ENCODE measurements around the gene SAPCD2. TPM values are rescaled to one million over a fixed set of nuclear protein-coding genes. Genes with fewer than 3 reads are reported as not detected.

Gene SAPCD2
- total RNA-seq, 1 donor from 2014 or later = 2.7 TPM

DNA sequence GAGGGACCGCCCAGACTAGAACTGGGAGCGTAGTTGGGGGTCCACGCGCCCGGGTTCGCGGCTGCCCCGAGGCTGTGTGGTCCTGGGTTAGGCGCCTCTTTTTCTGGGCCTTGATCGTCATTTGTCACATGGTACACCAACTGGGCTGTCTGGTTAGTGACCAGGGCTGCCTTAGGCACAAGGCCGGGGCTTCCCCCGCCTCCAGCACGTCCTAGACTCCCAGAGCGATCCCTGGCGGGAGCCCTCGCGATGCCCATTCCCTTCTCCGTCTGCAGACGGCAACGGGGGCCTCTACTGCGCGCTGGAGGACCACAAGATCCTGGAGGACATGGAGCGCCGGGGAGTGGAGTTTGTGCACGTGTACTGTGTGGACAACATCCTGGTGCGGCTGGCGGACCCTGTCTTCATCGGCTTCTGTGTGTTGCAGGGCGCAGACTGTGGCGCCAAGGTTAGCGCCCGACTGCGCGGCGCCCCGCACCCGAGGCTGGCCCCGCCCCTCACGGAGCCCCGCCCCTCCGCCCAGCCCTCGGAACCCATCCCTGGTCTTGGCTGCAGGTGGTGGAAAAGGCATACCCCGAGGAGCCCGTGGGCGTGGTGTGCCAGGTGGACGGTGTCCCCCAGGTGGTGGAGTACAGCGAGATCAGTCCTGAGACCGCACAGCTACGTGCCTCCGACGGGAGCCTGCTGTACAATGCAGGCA, 8.5 kb upstream of the SAPCD2 start:
- intact Hi-C loops (cut with DNase I) = no loop called here
- no peak overlapping the region for H3K27ac ChIP-seq

DNA sequence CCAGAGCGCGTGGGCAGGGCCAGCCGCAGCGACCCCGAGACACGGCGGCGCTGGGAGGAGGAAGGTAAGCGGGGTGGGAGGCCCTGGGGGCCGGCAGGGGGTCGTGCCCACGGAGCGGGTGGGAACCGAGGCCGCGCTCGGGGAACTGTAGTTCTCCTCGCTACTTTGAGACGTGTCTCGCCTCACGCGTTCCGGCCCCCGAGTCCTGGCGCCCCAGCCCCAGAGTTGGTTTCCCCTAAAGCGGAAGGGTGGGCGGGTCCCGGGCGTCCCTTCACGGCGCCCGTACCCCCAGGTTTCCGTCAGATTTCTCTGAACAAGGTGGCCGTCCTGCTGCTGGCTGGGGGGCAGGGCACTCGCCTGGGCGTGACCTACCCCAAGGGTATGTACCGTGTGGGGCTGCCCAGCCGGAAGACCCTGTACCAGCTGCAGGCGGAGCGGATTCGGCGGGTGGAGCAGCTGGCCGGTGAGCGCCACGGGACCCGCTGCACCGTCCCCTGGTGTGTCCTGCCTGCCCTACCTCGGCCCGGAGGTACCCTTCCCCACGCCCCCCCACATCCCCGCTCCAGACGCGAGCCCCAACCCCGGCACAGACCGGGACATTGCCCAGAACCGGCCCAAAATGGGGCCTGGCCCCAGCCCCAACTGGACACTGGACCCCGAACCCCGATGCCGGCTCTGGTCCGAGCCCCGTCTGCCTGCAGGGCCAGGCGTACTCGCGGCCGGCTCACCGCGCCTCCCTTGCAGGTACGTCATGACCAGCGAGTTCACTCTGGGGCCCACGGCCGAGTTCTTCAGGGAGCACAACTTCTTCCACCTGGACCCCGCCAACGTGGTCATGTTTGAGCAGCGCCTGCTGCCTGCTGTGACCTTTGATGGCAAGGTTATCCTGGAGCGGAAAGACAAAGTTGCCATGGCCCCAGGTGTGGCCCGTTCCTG, 7.7 kb upstream of the SAPCD2 start:
- H3K9me3 ChIP-seq = no peaks in the 10 kb centered on the region
- peak overlapping the region; percentile 77 for H3K27ac ChIP-seq
- H3K27me3 ChIP-seq = no peaks in the 10 kb centered on the region
- intact Hi-C loops (cut with DNase I) = no loop called here
- TF ChIP-seq POLR2A (IDR thresholded peaks at IDR 0.05) (no peak), POLR2AphosphoS5 (IDR thresholded peaks at IDR 0.05; ENCODE audit: insufficient read depth in 1 of 2, low read depth in 1 of 2) (peak in 1 of 2 donors; percentile 28)
- TF ChIP-seq, protein P1, sequence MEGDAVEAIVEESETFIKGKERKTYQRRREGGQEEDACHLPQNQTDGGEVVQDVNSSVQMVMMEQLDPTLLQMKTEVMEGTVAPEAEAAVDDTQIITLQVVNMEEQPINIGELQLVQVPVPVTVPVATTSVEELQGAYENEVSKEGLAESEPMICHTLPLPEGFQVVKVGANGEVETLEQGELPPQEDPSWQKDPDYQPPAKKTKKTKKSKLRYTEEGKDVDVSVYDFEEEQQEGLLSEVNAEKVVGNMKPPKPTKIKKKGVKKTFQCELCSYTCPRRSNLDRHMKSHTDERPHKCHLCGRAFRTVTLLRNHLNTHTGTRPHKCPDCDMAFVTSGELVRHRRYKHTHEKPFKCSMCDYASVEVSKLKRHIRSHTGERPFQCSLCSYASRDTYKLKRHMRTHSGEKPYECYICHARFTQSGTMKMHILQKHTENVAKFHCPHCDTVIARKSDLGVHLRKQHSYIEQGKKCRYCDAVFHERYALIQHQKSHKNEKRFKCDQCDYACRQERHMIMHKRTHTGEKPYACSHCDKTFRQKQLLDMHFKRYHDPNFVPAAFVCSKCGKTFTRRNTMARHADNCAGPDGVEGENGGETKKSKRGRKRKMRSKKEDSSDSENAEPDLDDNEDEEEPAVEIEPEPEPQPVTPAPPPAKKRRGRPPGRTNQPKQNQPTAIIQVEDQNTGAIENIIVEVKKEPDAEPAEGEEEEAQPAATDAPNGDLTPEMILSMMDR (IDR thresholded peaks at IDR 0.05) = no peak
- peak overlapping the region; percentile 68 to 77 for H3K4me3 ChIP-seq
- peaks cover 31% of the 10 kb centered on the region for H3K4me1 ChIP-seq
- DNase-seq (ENCODE audit: extremely low spot score in 2 of 2) = no peak
- H3K36me3 ChIP-seq = peaks cover 0 to 34% of the 10 kb centered on the region in 2 donors

More for the DNA sequence above, 8.5 kb upstream of the SAPCD2 start:
- peak overlapping the region; percentile 68 to 77 for H3K4me3 ChIP-seq
- no peak for TF ChIP-seq POLR2A (IDR thresholded peaks at IDR 0.05)
- TF ChIP-seq, protein P1 (IDR thresholded peaks at IDR 0.05) = no peak
- TF ChIP-seq POLR2AphosphoS5 (IDR thresholded peaks at IDR 0.05; ENCODE audit: insufficient read depth in 1 of 2, low read depth in 1 of 2) = no peak
- DNase-seq (ENCODE audit: extremely low spot score in 2 of 2) = no peak
- no peaks in the 10 kb centered on the region for H3K9me3 ChIP-seq
- peaks cover 39% of the 10 kb centered on the region for H3K4me1 ChIP-seq
- no peaks in the 10 kb centered on the region for H3K27me3 ChIP-seq
- peaks cover 0 to 34% of the 10 kb centered on the region in 2 donors for H3K36me3 ChIP-seq

DNA sequence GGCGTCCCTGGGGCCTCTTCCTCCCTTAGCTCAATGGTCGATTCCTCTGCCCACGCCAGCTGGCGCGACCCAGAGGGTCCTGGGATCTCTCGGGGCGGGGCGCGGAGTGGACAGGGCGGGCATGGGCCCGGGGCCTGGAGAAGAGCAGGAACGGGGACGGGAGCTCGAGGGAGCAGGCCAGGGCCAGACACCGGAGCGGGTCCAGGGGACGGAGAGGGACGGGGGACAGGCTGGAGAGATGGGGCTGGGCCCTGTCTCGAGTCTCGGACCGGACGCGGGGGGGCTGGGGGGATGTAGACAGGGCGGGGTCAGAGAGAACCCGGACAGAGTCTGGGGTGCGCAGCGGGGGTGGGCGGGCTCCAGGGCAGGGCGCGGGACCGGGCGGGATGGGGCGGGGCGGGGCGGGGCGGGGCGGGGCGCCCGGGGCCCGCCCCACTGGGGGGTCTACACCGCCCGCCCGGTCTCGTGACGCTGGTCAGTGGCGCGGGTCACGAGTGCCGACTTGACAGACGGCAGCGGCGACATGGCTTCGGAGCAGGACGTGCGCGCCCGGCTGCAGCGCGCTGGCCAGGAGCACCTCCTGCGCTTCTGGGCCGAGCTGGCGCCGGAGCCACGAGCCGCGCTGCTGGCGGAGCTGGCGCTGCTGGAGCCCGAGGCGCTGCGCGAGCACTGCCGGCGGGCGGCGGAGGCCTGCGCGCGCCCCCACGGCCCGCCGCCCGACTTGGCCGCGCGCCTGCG, 6.8 kb upstream of the SAPCD2 start, which contains the start of gene UAP1L1:
UAP1L1 (plus strand) TSS at position 508 of the 738 bp plus-strand sequence; CDS start at position 524, 16 bp downstream.
- Histone ChIP-seq H3K9me3 (no peaks in the 10 kb centered on the region), H3K4me3 (peak within 1 kb of the TSS; percentile 68 to 77), H3K27me3 (no peaks in the 10 kb centered on the region), H3K27ac (peak within 1 kb of the TSS; percentile 77), H3K4me1 (peaks cover 25% of the 10 kb centered on the region), H3K36me3 (peaks cover 0 to 34% of the 10 kb centered on the region in 2 donors)
- TF ChIP-seq POLR2AphosphoS5 (IDR thresholded peaks at IDR 0.05; ENCODE audit: insufficient read depth in 1 of 2, low read depth in 1 of 2) = peak; percentile 24 to 43
- peak in 1 of 2 donors; percentile 66 for TF ChIP-seq POLR2A (IDR thresholded peaks at IDR 0.05)
- TF ChIP-seq, protein P1 (IDR thresholded peaks at IDR 0.05) = no peak
- DNase-seq (ENCODE audit: extremely low spot score in 2 of 2) = no peak
- intact Hi-C loops (cut with DNase I) = no loop called here

DNA sequence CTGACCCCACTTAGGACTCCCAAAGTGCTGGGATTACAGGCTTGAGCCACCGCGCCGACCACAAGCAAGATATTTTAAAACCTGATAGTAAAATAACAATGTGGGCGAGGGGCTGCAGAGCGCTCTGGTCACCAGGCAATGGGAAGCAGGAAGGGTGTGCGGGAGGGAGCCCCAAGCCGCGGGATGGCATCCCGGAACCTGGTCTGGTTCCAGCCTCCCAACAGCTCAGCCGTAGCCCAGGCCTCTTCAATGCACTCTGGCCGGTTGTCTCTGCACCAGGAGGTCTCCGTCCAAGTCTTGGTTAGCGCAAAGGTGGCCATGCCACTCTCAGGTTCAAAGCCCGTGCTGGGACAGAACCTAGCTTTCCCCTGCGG, 6.3 kb upstream of the SAPCD2 start:
- Histone ChIP-seq H3K36me3 (peaks cover 0 to 29% of the 10 kb centered on the region in 2 donors), H3K9me3 (no peaks in the 10 kb centered on the region), H3K4me3 (peak overlapping the region; percentile 68 to 77), H3K27me3 (no peaks in the 10 kb centered on the region), H3K27ac (peak overlapping the region; percentile 77), H3K4me1 (peaks cover 25% of the 10 kb centered on the region)
- no peak for TF ChIP-seq POLR2AphosphoS5 (IDR thresholded peaks at IDR 0.05; ENCODE audit: insufficient read depth in 1 of 2, low read depth in 1 of 2)
- TF ChIP-seq POLR2A (IDR thresholded peaks at IDR 0.05) = no peak
- TF ChIP-seq, protein P1 (IDR thresholded peaks at IDR 0.05) = no peak
- DNase-seq (ENCODE audit: extremely low spot score in 2 of 2) = no peak
- intact Hi-C loops (cut with DNase I) = no loop called here
